ENCODE results near the gene EMX2. TPM values are rescaled to one million over a fixed set of nuclear protein-coding genes. Genes with fewer than 3 reads are reported as not detected.
A peak's percentile ranks its signal among the peaks of the same experiment; 100 is the strongest.

EMX2 gene
- total and polyA plus RNA-seq, 10 of the 15 experiments (the other 5 are each of a cell fraction or from before 2014, with no cell fraction given) = 0.12 TPM; not detected in 9

- no peak for TF ChIP-seq CUX1 (IDR thresholded peaks at IDR 0.05; ENCODE audit: insufficient replicate concordance, low read depth, low read length)
- no peak for TF ChIP-seq KDM1A (IDR thresholded peaks at IDR 0.05; ENCODE audit: borderline replicate concordance)
- 0 out of 2 replicates have a peak, but pooled peaks have one; percentile 39 for TF ChIP-seq MAX (IDR thresholded peaks at IDR 0.05; ENCODE audit: low read depth, low read length)
- TF ChIP-seq PAX5 (IDR thresholded peaks at IDR 0.05; ENCODE audit: borderline replicate concordance, low read depth, low read length) = 0 out of 2 replicates have a peak, but pooled peaks have one; percentile 42
- TF ChIP-seq SREBF2 (IDR thresholded peaks at IDR 0.05; ENCODE audit: low read length) = no peak
- TF ChIP-seq ATF2 (IDR thresholded peaks at IDR 0.05; ENCODE audit: low read length) = no peak
- peak in 1 of 2 experiments; percentile 45; a peak in 1 of 4 replicates for TF ChIP-seq IKZF2 (IDR thresholded peaks at IDR 0.05)
- no peak for TF ChIP-seq YY1 (IDR thresholded peaks at IDR 0.05; ENCODE audit: low read depth, low read length)
- TF ChIP-seq CTCF (IDR thresholded peaks at IDR 0.05 in 2 of 3, conservative IDR thresholded peaks at IDR 0.05 in 1 of 3; ENCODE audit: control insufficient read depth in 2 of 3, extremely low read depth in 1 of 3, insufficient read depth in 1 of 3, low read depth in 3 of 3, low read length in 3 of 3) = no peak
- 0 out of 4 replicates have a peak, but pooled peaks of 1 of the 2 experiments have one; percentile 42 for TF ChIP-seq EP300 (IDR thresholded peaks at IDR 0.05; ENCODE audit: borderline replicate concordance in 1 of 2, control insufficient read depth in 1 of 2, low read depth in 2 of 2, low read length in 2 of 2)
- TF ChIP-seq TCF12 (IDR thresholded peaks at IDR 0.05; ENCODE audit: low read depth, low read length) = peak; percentile 51; the same call in 1 of the 2 replicates
- TF ChIP-seq FOXK2 (IDR thresholded peaks at IDR 0.05) = no peak
- no peak for TF ChIP-seq BCLAF1 (IDR thresholded peaks at IDR 0.05)
- TF ChIP-seq CHD4 (IDR thresholded peaks at IDR 0.05) = no peak
- TF ChIP-seq RUNX3 (IDR thresholded peaks at IDR 0.05; ENCODE audit: low read length) = peak; percentile 36; the same call in 1 of the 2 replicates
- TF ChIP-seq NBN (IDR thresholded peaks at IDR 0.05) = 0 out of 2 replicates have a peak, but pooled peaks have one; percentile 15
- TF ChIP-seq SRF (IDR thresholded peaks at IDR 0.05; ENCODE audit: low read depth in 2 of 2, low read length in 2 of 2) = no peak
- no peak for TF ChIP-seq NR2C2 (IDR thresholded peaks at IDR 0.05; ENCODE audit: borderline replicate concordance, control insufficient read depth, insufficient read length, low read depth)
These were observed 4.5 kb upstream of the EMX2 start (continued) for GRCh38 chr10:117537904-117538524.

All from GM12878 (cell line).